NCI-H187 treated with DMSO at 0.1 percent for 48 hours (cell line): Measurements from ENCODE around the gene NBEA.
A peak's percentile ranks its signal among the peaks of the same experiment; 100 is the strongest.
"Not testable (repeated sequence)": the region's sequence is repeated elsewhere in the genome, so short reads cannot be mapped to it uniquely, and the experiment has no call there.

ENCODE experiments used
- DNase-seq: peaks from one replicate; lab custom pipeline; 2025; lab: John Stamatoyannopoulos, UW

Gene NBEA

GRCh38 chr13:34941835-34942731, at the start of gene NBEA:
Gene NBEA, plus strand, starts transcription at chr13:34942270. Its CDS starts 551 bp downstream, at chr13:34942821.
- peak; percentile 88 for DNase-seq

DNA sequence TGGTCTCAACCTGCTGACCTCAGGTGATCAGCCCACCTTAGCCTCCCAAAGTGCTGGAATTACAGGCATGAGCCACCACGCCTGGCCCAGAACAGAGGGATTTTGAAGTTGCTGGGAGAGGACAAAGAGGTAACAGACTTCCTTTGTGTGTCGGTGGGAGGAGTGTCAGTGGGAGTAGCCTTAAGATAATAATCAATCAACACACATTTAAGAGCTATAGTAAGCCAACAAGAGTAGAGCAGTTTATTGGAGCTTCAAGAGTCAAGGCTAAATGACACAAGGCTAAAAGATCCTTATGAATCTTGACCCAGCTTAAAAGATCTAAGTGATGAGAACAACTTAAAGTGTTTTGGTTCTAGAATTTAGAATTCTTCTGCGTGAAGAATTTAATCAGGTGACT, 47.3 kb upstream of the NBEA start:
- DNase-seq = no peak

GRCh38 chr13:34897220-34897619, 44.9 kb upstream of the NBEA start:
- DNase-seq = no peak

GRCh38 chr13:34899888-34900287, 42.2 kb upstream of the NBEA start:
- no peak for DNase-seq

GRCh38 chr13:34900288-34900739, 41.8 kb upstream of the NBEA start:
- DNase-seq = no peak

GRCh38 chr13:34901572-34901971, 40.5 kb upstream of the NBEA start:
- no peak for DNase-seq

GRCh38 chr13:34911159-34911558, 30.9 kb upstream of the NBEA start:
- no peak for DNase-seq

GRCh38 chr13:34913040-34913439, 29.0 kb upstream of the NBEA start:
- peak; percentile 17 for DNase-seq

DNA sequence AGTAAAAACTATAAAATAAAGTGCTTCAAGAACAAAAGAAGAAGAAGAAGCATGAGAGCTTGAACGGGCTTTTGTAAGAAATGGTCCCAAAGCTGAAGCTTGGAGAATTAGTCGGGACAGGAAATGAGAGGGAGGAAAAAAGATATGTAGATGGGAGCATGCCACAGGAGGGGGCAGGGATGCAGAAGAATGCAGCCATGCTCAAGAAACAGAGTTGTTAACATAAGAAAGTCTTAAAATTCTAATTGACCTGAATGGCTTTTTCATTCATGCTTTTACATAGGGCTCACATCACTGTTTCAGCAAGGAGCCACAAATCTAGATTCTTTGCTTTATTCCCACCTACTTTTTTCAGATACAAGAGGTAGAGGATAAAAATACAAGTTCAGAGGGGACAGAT, 27.7 kb upstream of the NBEA start:
- no peak for DNase-seq

DNA sequence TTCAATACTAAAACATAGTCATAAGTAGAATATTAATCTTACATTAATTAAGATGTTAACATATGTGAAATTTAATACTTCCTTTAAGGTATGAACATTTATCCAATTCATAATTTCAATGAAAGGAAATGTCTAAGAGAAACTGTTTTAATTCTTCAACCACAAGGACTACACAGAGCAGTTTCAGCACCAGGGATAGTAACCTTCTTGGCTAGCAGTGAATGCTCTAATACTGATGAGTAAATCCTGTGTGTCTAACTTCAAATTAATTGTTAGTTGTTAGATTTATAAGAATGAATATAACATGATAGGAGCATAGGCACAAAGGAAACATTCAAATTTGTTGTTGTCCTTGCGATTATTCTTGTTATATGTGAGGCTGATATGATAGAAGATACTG, 15.6 kb upstream of the NBEA start:
- no peak for DNase-seq

DNA sequence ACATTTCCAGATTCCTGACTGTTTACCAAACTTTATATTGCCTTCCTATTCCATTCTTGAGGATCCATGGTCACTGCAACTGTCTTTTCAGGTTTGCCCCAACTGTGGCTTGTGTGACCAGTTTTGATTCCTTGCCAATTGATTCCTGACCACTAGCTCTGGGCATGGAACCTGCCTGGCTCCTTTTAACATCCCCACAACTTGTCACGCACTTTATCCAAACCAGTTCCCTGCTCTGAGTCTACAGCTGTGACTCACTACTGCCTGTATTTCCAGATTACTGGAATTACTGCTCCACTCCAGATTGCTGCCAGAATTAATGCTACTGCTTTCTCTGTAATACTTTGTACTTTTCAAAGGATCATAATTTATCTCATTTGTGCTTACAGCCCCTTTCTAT, 13.4 kb upstream of the NBEA start:
- not testable (repeated sequence) for DNase-seq

DNA sequence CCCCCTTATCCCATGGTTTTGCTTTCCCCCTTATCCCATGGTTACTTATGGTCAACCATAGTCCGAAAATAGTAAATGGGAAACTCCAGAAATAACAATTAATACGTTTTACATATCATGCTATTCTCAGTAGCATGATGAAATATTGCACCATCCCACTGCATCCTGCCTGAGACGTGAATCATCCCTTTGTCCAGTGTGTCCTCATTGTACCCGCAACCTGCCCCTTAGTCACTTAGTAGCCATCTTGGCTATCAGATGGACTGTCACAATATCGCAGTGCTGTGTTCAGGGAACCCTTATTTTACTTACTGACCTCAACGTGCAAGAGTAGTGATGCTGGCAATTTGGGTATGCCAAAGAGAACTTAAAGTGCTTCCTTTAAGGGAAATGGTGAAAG, 10.5 kb upstream of the NBEA start:
- DNase-seq = no peak

DNA sequence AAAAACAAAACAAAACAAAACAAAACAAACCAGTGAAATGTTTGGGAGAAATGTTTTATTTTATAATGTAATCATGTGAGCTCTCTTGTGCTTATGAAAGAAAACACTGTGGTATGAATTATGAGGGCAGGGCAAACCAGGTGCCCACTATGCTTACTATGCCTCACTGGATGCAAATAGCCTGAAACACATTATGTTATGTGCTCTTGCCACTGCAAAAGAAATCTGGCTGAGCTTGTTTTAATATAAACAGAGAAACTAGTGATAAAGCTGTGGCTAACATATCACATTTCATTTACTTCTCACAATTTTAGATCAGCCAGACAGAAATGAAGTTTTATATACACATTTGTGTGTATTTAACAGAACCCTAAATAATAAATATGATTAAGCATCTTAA, 8.7 kb upstream of the NBEA start:
- DNase-seq = peak; percentile 61

GRCh38 chr13:34933786-34934185, 8.3 kb upstream of the NBEA start:
- no peak for DNase-seq

DNA sequence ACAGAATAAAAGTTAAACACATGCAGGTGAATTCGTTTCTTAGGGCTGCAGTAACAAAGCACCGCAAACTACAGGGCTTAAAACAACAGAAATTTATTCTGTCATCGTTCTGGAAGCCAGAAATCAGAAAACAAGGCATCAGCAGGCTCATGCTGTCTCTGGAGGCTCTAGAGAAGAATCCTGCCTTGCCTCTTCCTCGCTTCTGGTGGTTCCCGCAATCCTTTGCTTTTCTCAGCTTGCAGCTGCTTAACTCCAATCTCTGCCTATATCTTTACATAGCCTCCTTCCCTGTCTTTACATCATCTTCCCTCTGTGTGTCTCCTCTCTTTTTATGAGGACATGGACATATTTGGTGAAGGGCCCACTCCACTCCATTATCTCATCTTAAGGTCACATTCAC, 6.2 kb upstream of the NBEA start:
- no peak for DNase-seq

GRCh38 chr13:34939771-34940170, 2.3 kb upstream of the NBEA start:
- no peak for DNase-seq

DNA sequence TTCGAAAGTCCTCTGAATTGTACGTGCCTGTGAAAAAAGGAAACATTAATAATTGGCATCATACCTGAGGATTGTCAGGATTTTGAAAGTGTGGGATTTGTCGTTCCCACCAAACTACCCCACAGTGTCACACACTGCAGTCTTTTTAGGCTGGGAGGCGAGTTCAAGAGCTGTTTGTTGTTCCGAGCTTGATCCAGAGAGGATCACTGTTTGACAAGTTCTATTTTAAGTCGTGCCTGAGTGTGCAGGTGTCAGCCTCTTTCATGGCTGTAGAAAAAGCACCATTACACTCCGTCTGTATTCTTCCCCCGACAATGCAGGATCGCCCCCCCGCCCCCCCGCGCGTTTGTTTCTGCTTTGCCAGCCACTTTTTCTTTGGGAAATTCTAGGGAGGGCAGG, 635 bp upstream of the NBEA start:
- DNase-seq = peak; percentile 75

DNA sequence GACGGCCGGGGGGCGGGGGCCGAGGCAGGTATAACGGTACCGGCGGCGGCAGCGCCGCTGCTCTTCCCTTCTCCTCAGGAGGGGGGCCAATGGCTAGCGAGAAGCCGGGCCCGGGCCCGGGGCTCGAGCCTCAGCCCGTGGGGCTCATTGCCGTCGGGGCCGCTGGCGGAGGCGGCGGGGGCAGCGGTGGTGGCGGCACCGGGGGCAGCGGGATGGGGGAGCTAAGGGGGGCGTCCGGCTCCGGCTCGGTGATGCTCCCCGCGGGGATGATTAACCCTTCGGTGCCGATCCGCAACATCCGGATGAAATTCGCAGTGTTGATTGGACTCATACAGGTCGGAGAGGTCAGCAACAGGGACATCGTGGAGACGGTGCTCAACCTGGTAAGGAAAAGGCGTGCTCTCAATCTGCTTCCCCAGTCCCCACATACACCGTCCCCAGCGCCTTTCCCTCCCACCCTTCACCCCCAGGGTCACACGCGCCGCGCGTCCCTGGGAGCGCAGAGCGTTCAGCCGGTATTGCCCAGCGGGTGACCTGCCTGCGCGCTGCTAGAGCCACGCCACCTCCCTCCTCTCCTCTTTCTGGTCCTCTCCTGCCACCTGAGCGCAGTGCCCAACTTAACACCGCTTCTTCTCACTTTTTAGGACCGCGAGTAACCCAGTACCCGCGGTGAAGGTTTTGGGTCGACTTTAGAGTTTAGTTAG, 814 bp downstream of the NBEA start:
- DNase-seq = no peak

DNA sequence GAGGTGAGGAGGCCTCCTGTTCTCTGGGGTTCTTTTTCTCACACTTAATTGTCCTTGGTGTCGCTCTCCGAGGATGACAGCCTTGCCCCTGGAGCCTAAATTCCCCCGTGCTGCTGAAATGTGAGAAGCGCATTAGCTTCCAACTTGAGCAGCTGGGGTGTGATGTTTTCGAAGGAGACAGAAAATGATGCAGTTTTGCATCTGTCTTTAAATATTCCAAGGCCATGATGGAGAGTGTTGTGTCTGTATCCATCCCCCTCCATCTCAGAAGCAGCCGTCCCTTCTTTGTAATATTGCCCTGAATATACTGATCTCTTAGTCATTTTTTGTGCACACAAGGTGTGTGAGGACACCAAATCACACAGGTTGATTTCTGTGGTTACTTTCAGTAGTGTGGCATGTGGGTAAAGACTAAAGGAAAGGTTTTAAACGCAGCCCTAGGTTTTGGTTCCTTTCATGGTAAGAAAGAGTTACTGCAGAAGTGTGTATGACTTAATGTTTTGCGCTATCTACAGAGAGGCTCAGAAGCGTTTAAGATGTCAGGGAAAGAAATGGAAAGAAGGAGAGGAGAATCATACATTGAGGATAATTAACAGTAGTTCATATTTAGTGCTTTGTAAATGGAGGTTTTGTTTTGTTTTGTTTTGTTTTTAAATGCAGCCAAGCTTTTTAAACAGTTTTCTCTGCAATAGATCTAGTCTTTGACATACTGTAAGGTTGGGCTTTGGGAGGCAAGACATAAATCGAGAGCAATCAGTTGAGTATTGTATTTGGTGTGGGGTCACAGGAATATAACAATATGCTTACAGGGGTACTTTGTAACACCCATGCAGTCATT, 1.6 kb downstream of the NBEA start:
- DNase-seq = no peak

DNA sequence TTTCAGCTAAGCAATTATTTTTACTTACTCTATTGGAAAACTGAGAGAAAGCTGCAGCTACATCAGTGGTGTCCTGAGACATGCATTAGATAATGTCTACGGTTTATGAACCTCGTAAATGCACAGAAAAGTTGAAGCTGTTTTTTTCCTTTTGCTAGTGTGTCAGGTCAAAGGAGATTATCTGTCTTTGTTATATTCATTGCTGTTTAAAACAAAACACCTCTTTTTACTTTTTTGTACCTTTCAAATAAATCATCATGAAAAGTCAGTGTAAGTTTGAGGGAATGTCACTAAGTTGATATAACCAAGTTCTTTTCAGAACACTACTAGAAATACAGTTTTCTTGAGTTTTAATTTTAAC, 2.2 kb downstream of the NBEA start:
- no peak for DNase-seq

DNA sequence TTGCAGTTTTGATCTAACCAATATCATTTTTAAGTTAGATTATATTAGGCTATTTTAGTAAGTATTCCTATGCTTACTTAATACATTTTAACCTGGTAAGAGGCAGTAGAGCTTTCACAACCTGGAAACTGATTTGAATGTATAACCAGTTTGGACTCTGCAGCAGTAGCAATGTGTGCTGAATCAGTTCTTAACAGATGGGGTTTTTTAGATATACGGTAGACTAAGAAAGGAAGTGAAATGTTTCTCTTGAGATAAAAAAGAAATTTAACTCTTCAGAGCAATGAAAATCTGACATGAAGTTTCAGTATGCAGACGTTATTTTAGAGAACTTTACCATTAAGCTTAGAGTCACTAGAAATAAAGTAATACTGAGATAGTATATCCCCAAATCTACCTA, 2.7 kb downstream of the NBEA start:
- DNase-seq = no peak

- DNase-seq = no peak
Measured at GRCh38 chr13:34951528-34951927, 9.5 kb downstream of the NBEA start.

DNA sequence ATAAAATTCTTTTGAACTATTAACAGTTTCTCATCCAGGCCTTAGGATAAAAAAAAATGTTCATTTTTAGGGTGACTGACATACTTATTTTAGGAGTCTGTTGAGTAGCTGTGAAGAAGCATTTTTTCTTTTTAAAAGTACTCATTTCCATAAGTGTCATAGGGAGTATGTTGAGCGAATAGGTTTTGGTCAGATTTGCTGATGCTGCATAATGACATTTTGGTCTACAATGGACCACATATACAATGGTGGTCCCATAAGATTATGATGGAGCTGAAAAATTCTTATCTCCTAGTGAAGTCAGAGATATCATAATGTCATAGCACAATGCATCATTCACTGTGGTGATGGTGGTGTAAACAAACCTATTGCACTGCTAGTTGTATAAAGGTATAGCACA, 17.4 kb downstream of the NBEA start:
- DNase-seq = no peak
